ENCODE results near the gene DMBX1. TPM values are rescaled to one million over a fixed set of nuclear protein-coding genes. Genes with fewer than 3 reads are reported as not detected.

Gene DMBX1
- total RNA-seq, 6 donors from 2014 or later = not detected

GRCh38 chr1:46449223-46450159 lies 40.1 kb upstream of the DMBX1 start:
- DNase-seq = no peak
- H3K36me3 ChIP-seq = no peaks in the 10 kb centered on the region
- peaks cover 10 to 13% (median 11%) of the 10 kb centered on the region in 4 donors for H3K4me1 ChIP-seq
- no peak for TF ChIP-seq EP300 (IDR thresholded peaks at IDR 0.05)
- no peak for TF ChIP-seq POLR2A (IDR thresholded peaks at IDR 0.05)
- no peak for TF ChIP-seq POLR2AphosphoS5 (IDR thresholded peaks at IDR 0.05)
- no peak for TF ChIP-seq CTCF (IDR thresholded peaks at IDR 0.05)
- no peak overlapping the region for H3K4me3 ChIP-seq
- no peaks in the 10 kb centered on the region for H3K9me3 ChIP-seq
- 78 to 79% methylated on average over 6 of the region's 6 CpGs for WGBS, 2 donors
- peaks cover 2 to 22% (median 11%) of the 10 kb centered on the region in 4 donors for H3K27me3 ChIP-seq
- H3K27ac ChIP-seq = no peak overlapping the region
- no peak for ATAC-seq (ENCODE audit: low FRiP score in 2 of 2)

DNA sequence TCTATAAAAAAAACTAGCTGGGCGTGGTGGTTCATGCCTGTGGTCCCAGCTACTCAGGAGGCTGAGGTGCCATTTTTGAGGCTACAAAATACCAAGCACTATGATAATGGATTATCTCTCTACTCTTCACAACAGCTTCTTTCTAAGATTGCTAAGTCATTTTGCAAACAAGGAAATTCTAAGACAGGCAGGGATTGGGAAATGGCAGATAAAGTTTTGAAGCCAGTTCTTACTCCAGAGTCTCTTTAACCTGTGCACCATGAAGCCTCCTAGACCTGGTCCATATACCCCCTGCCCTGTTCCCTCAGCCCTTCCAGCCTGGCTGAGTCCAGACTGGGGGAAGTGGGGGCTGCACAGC lies 39.5 kb upstream of the DMBX1 start:
- Histone ChIP-seq H3K4me1 (peaks cover 10 to 13% (median 11%) of the 10 kb centered on the region in 4 donors), H3K27me3 (peaks cover 2 to 22% (median 11%) of the 10 kb centered on the region in 4 donors), H3K4me3 (no peak overlapping the region), H3K27ac (no peak overlapping the region), H3K36me3 (no peaks in the 10 kb centered on the region), H3K9me3 (no peaks in the 10 kb centered on the region)
- DNase-seq = no peak
- TF ChIP-seq CTCF (IDR thresholded peaks at IDR 0.05) (no peak), EP300 (IDR thresholded peaks at IDR 0.05) (no peak), POLR2A (IDR thresholded peaks at IDR 0.05) (no peak), POLR2AphosphoS5 (IDR thresholded peaks at IDR 0.05) (no peak)
- 86 to 89% methylated on average over 1 of the region's 1 CpG for WGBS, 2 donors
- no peak for ATAC-seq (ENCODE audit: low FRiP score in 2 of 2)

DNA sequence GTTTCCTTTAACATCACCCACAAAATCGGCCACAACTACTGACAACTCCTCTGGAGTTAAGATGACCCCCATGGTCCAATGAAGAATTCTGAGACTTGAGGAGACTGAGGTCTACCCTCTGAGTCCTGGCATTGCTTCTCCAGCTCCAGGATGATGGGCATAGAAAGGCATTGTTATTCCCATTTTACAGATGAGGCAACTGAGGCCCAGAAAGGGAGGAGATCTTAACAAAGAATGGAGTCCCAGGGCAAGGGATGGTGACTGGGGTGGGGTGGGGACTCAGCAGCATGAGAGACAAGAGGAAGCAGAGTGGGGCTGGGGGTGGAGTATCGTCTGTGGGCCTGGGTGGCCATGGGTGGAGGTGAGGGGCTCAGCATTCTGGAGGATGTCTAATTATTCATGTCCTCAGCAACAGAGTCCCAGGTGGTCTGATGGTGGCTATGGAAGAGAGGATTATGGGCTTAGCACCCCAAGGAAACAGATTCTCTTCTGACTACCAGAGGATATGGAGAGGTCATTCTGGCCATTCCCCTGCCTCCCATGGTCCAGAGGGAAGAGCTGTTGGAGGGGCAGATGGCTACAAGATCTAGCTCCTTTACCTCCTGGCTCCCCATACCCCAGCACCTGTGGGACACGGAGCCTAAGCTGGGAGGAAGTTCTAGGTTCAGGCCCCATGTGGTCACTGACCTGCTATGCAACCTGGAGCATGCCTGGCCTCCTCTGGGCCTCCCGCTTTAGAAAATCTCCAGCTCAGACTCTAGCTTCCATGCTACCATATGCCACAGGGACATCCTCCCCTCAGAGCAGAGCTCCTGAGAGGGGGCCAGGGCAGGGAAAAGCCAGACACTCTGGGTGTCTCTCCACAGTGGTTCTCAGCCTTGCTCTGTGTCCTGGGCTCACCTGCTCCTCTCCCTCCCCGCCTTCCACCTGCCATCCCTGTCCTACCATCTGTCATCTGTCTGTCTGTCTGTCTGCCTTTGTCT lies 37.4 kb upstream of the DMBX1 start:
- H3K4me1 ChIP-seq = peaks cover 10 to 13% (median 11%) of the 10 kb centered on the region in 4 donors
- TF ChIP-seq CTCF (IDR thresholded peaks at IDR 0.05) (no peak), EP300 (IDR thresholded peaks at IDR 0.05) (no peak), POLR2AphosphoS5 (IDR thresholded peaks at IDR 0.05) (no peak), POLR2A (IDR thresholded peaks at IDR 0.05) (no peak)
- peaks cover 2 to 18% (median 10%) of the 10 kb centered on the region in 4 donors for H3K27me3 ChIP-seq
- no peak overlapping the region for H3K4me3 ChIP-seq
- no peaks in the 10 kb centered on the region for H3K9me3 ChIP-seq
- ATAC-seq (ENCODE audit: low FRiP score in 2 of 2) (no peak), DNase-seq (no peak)
- H3K36me3 ChIP-seq = no peaks in the 10 kb centered on the region
- H3K27ac ChIP-seq = no peak overlapping the region
- 62 to 83% methylated on average over 3 to 5 of the region's 5 CpGs for WGBS, 2 donors

- H3K36me3 ChIP-seq = no peaks in the 10 kb centered on the region
- no peak overlapping the region for H3K27ac ChIP-seq
- DNase-seq (no peak), ATAC-seq (ENCODE audit: low FRiP score in 2 of 2) (no peak)
- H3K4me1 ChIP-seq = peaks cover 6 to 8% (median 8%) of the 10 kb centered on the region in 4 donors
- TF ChIP-seq POLR2AphosphoS5 (IDR thresholded peaks at IDR 0.05) (no peak), EP300 (IDR thresholded peaks at IDR 0.05) (no peak), POLR2A (IDR thresholded peaks at IDR 0.05) (no peak), CTCF (IDR thresholded peaks at IDR 0.05) (no peak)
- peaks cover 0 to 11% (median 5%) of the 10 kb centered on the region in 4 donors for H3K27me3 ChIP-seq
- WGBS, 2 donors = 53 to 62% methylated on average over 15 of the region's 15 CpGs
- no peak overlapping the region for H3K4me3 ChIP-seq
- no peaks in the 10 kb centered on the region for H3K9me3 ChIP-seq
Observed at GRCh38 chr1:46452931-46453325, 36.7 kb upstream of the DMBX1 start.
